ENCODE results near the gene OPN5. TPM values are rescaled to one million over a fixed set of nuclear protein-coding genes. Genes with fewer than 3 reads are reported as not detected.

The OPN5 gene
- total RNA-seq, 2 donors from 2014 or later = not detected

GRCh38 chr6:47752801-47753200, 29.0 kb upstream of the OPN5 start:
- Mint-ChIP-seq H3K9me3 (peaks cover 10% of the 10 kb centered on the region), H3K27me3 (ENCODE audit: insufficient read depth) (no peaks in the 10 kb centered on the region), H3K27ac (no peak overlapping the region), H3K36me3 (ENCODE audit: low read depth) (no peaks in the 10 kb centered on the region), H3K4me3 (no peak overlapping the region), H3K4me1 (no peaks in the 10 kb centered on the region)
- no peak for DNase-seq
- peaks cover 5% of the 10 kb centered on the region for H3K9me3 ChIP-seq (ENCODE audit: control insufficient read depth, low read length)
- no peak overlapping the region for H3K4me3 ChIP-seq (ENCODE audit: low read length)
- H3K9ac ChIP-seq (ENCODE audit: extremely low read depth, low read length, poor library complexity, severe bottlenecking) = no peak overlapping the region
- no peak for TF ChIP-seq CTCF (conservative IDR thresholded peaks at IDR 0.05)
- H3K27me3 ChIP-seq (ENCODE audit: control insufficient read depth, insufficient read depth, low read length, poor library complexity, severe bottlenecking) = no peaks in the 10 kb centered on the region
- no peak overlapping the region for H3K27ac ChIP-seq (ENCODE audit: low read depth, low read length)
- WGBS, 2 experiments (ENCODE audit: insufficient coverage in 1 of 2, insufficient read length in 1 of 2) = 84 to 100% methylated on average over 1 of the region's 1 CpG
- H3K4me1 ChIP-seq (ENCODE audit: control insufficient read depth, insufficient read depth, low read length) = no peaks in the 10 kb centered on the region
- H3K36me3 ChIP-seq (ENCODE audit: control insufficient read depth, insufficient read depth, low read length) = no peaks in the 10 kb centered on the region

- Histone ChIP-seq H3K4me1 (ENCODE audit: control insufficient read depth, insufficient read depth, low read length) (no peaks in the 10 kb centered on the region), H3K36me3 (ENCODE audit: control insufficient read depth, insufficient read depth, low read length) (no peaks in the 10 kb centered on the region), H3K27me3 (ENCODE audit: control insufficient read depth, insufficient read depth, low read length, poor library complexity, severe bottlenecking) (no peaks in the 10 kb centered on the region), H3K9me3 (ENCODE audit: control insufficient read depth, low read length) (no peaks in the 10 kb centered on the region), H3K4me3 (ENCODE audit: low read length) (no peak overlapping the region), H3K27ac (ENCODE audit: low read depth, low read length) (no peak overlapping the region), H3K9ac (ENCODE audit: extremely low read depth, low read length, poor library complexity, severe bottlenecking) (no peak overlapping the region)
- TF ChIP-seq CTCF (conservative IDR thresholded peaks at IDR 0.05) = no peak
- no peak overlapping the region for H3K27ac Mint-ChIP-seq
- H3K4me1 Mint-ChIP-seq = no peaks in the 10 kb centered on the region
- peaks cover 3% of the 10 kb centered on the region for H3K9me3 Mint-ChIP-seq
- DNase-seq = no peak
- no peaks in the 10 kb centered on the region for H3K36me3 Mint-ChIP-seq (ENCODE audit: low read depth)
- no peaks in the 10 kb centered on the region for H3K27me3 Mint-ChIP-seq (ENCODE audit: insufficient read depth)
- WGBS, 2 experiments (ENCODE audit: insufficient coverage in 1 of 2, insufficient read length in 1 of 2) = 88% methylated on average over 1 of the region's 1 CpG; no CpG with 5 or more reads in 1 of the 2 experiments
- H3K4me3 Mint-ChIP-seq = no peak overlapping the region
Measured at GRCh38 chr6:47759364-47759763, 22.5 kb upstream of the OPN5 start.

- WGBS, 2 experiments (ENCODE audit: insufficient coverage in 1 of 2, insufficient read length in 1 of 2) = 94 to 100% methylated on average over 2 of the region's 3 CpGs
- no peaks in the 10 kb centered on the region for H3K36me3 Mint-ChIP-seq (ENCODE audit: low read depth)
- Histone ChIP-seq H3K9ac (ENCODE audit: extremely low read depth, low read length, poor library complexity, severe bottlenecking) (no peak overlapping the region), H3K27ac (ENCODE audit: low read depth, low read length) (no peak overlapping the region), H3K27me3 (ENCODE audit: control insufficient read depth, insufficient read depth, low read length, poor library complexity, severe bottlenecking) (no peaks in the 10 kb centered on the region), H3K9me3 (ENCODE audit: control insufficient read depth, low read length) (peaks cover 14% of the 10 kb centered on the region), H3K36me3 (ENCODE audit: control insufficient read depth, insufficient read depth, low read length) (no peaks in the 10 kb centered on the region), H3K4me1 (ENCODE audit: control insufficient read depth, insufficient read depth, low read length) (no peaks in the 10 kb centered on the region), H3K4me3 (ENCODE audit: low read length) (no peak overlapping the region)
- H3K9me3 Mint-ChIP-seq = peaks cover 7% of the 10 kb centered on the region
- no peak for TF ChIP-seq CTCF (conservative IDR thresholded peaks at IDR 0.05)
- no peaks in the 10 kb centered on the region for H3K4me1 Mint-ChIP-seq
- H3K4me3 Mint-ChIP-seq = no peak overlapping the region
- H3K27ac Mint-ChIP-seq = no peak overlapping the region
- no peak for DNase-seq
- H3K27me3 Mint-ChIP-seq (ENCODE audit: insufficient read depth) = no peaks in the 10 kb centered on the region
Measured at GRCh38 chr6:47762502-47762901, 19.3 kb upstream of the OPN5 start.
